ENCODE results near the gene GOLPH3L.

The GOLPH3L gene

DNA sequence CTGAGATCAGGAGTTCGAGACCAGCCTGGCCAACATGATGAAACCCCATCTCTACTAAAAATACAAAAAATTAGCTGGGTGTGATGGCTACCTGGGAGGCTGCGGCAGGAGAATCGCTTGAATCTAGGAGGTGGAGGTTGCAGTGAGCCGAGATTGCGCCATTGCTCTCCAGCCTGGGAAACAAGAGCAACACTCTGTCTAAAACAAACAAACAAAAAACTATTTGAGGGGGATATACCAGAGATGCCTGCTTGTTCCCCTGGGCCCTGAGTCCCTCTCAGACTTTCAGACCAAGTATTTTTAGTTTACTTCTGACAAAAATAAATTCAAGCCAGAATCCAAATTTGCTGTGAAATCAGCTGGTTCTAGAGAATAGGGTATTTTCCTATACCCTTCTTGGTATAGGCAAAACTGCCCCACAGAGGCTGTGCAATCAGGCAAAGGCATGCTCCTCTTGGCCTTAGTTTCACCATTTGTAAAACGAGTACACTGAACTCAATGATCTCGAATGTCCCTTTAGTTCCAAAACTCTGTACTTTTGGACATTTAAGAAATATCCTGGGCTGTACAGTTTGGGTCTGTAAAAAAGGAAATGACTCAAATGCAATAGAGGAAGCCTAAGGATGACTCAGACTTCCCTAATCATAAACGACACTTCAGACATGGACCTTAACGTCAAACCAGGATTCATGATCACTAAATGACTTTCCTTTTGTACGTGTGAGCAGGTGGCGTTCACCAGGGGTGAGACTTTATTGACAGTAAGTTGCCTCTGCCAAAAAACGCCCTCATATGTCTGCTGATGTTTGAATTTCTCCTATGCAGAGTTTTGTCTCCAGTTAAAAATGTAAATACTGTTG is 83.7 kb downstream of the GOLPH3L start:
- TF ChIP-seq ZNF8 (CRISPR knock-in tag; IDR thresholded peaks at IDR 0.05) = no peak
- peak; percentile 91; the same call in 1 of the 2 replicates for TF ChIP-seq TOX (CRISPR knock-in tag; IDR thresholded peaks at IDR 0.05; ENCODE audit: borderline replicate concordance)
- TF ChIP-seq, protein P1, sequence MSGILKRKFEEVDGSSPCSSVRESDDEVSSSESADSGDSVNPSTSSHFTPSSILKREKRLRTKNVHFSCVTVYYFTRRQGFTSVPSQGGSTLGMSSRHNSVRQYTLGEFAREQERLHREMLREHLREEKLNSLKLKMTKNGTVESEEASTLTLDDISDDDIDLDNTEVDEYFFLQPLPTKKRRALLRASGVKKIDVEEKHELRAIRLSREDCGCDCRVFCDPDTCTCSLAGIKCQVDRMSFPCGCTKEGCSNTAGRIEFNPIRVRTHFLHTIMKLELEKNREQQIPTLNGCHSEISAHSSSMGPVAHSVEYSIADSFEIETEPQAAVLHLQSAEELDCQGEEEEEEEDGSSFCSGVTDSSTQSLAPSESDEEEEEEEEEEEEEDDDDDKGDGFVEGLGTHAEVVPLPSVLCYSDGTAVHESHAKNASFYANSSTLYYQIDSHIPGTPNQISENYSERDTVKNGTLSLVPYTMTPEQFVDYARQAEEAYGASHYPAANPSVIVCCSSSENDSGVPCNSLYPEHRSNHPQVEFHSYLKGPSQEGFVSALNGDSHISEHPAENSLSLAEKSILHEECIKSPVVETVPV (CRISPR knock-in tag; IDR thresholded peaks at IDR 0.05) = no peak
- no peak for TF ChIP-seq ZNF565 (CRISPR knock-in tag; conservative IDR thresholded peaks at IDR 0.05; ENCODE audit: low read depth)
- no peak for TF ChIP-seq ISL1 (CRISPR knock-in tag; IDR thresholded peaks at IDR 0.05)
- TF ChIP-seq ZFP3 (CRISPR knock-in tag; IDR thresholded peaks at IDR 0.05) = no peak
- TF ChIP-seq TCF4 (CRISPR knock-in tag; IDR thresholded peaks at IDR 0.05; ENCODE audit: borderline replicate concordance) = no peak
- TF ChIP-seq ZFP30 (CRISPR knock-in tag; IDR thresholded peaks at IDR 0.05) = no peak
- TF ChIP-seq, protein P2, sequence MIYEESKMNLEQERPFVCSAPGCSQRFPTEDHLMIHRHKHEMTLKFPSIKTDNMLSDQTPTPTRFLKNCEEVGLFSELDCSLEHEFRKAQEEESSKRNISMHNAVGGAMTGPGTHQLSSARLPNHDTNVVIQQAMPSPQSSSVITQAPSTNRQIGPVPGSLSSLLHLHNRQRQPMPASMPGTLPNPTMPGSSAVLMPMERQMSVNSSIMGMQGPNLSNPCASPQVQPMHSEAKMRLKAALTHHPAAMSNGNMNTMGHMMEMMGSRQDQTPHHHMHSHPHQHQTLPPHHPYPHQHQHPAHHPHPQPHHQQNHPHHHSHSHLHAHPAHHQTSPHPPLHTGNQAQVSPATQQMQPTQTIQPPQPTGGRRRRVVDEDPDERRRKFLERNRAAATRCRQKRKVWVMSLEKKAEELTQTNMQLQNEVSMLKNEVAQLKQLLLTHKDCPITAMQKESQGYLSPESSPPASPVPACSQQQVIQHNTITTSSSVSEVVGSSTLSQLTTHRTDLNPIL (CRISPR knock-in tag; IDR thresholded peaks at IDR 0.05; ENCODE audit: low read depth) = no peak
- TF ChIP-seq, protein P3, sequence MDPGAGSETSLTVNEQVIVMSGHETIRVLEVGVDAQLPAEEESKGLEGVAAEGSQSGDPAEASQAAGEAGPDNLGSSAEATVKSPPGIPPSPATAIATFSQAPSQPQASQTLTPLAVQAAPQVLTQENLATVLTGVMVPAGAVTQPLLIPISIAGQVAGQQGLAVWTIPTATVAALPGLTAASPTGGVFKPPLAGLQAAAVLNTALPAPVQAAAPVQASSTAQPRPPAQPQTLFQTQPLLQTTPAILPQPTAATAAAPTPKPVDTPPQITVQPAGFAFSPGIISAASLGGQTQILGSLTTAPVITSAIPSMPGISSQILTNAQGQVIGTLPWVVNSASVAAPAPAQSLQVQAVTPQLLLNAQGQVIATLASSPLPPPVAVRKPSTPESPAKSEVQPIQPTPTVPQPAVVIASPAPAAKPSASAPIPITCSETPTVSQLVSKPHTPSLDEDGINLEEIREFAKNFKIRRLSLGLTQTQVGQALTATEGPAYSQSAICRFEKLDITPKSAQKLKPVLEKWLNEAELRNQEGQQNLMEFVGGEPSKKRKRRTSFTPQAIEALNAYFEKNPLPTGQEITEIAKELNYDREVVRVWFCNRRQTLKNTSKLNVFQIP (CRISPR knock-in tag; IDR thresholded peaks at IDR 0.05; ENCODE audit: borderline replicate concordance, low read depth) = peak; percentile 71; the same call in 1 of the 2 replicates
- TF ChIP-seq ZC3H10 (CRISPR knock-in tag; IDR thresholded peaks at IDR 0.05) = peak; percentile 91
- no peak for TF ChIP-seq GLIS3 (CRISPR knock-in tag; IDR thresholded peaks at IDR 0.05)
- TF ChIP-seq, protein P4, sequence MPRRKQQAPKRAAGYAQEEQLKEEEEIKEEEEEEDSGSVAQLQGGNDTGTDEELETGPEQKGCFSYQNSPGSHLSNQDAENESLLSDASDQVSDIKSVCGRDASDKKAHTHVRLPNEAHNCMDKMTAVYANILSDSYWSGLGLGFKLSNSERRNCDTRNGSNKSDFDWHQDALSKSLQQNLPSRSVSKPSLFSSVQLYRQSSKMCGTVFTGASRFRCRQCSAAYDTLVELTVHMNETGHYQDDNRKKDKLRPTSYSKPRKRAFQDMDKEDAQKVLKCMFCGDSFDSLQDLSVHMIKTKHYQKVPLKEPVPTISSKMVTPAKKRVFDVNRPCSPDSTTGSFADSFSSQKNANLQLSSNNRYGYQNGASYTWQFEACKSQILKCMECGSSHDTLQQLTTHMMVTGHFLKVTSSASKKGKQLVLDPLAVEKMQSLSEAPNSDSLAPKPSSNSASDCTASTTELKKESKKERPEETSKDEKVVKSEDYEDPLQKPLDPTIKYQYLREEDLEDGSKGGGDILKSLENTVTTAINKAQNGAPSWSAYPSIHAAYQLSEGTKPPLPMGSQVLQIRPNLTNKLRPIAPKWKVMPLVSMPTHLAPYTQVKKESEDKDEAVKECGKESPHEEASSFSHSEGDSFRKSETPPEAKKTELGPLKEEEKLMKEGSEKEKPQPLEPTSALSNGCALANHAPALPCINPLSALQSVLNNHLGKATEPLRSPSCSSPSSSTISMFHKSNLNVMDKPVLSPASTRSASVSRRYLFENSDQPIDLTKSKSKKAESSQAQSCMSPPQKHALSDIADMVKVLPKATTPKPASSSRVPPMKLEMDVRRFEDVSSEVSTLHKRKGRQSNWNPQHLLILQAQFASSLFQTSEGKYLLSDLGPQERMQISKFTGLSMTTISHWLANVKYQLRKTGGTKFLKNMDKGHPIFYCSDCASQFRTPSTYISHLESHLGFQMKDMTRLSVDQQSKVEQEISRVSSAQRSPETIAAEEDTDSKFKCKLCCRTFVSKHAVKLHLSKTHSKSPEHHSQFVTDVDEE (CRISPR knock-in tag; IDR thresholded peaks at IDR 0.05) = no peak
- TF ChIP-seq RARB (CRISPR knock-in tag; IDR thresholded peaks at IDR 0.05) = no peak
- TF ChIP-seq SNAI2 (CRISPR knock-in tag; IDR thresholded peaks at IDR 0.05) = no peak
- TF ChIP-seq OSR1 (CRISPR knock-in tag; IDR thresholded peaks at IDR 0.05) = no peak
- peak; percentile 72 for ATAC-seq

DNA sequence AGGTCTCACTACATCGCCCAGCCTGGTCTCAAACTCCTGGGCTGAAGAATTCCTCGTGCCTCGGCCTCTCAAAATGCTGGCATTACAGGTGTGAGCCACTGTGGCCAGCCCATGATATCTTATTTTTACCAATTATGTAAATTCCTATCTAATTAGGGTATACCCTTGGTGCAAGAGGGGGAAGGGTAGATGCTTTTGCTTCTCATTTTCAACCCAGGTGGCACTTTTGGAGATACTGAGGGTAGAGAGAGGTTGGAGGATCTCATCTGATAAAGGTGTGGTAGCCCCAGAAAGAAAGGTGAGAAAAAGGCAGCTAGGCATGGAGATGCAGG is 85.0 kb downstream of the GOLPH3L start:
- ATAC-seq = no peak
- no peak for TF ChIP-seq CSDC2 (CRISPR knock-in tag; IDR thresholded peaks at IDR 0.05)
- no peak for TF ChIP-seq GLIS3 (CRISPR knock-in tag; IDR thresholded peaks at IDR 0.05)
- no peak for TF ChIP-seq ZNF8 (CRISPR knock-in tag; IDR thresholded peaks at IDR 0.05)
- no peak for TF ChIP-seq ARNTL (CRISPR knock-in tag; IDR thresholded peaks at IDR 0.05; ENCODE audit: borderline replicate concordance, low read depth)

DNA sequence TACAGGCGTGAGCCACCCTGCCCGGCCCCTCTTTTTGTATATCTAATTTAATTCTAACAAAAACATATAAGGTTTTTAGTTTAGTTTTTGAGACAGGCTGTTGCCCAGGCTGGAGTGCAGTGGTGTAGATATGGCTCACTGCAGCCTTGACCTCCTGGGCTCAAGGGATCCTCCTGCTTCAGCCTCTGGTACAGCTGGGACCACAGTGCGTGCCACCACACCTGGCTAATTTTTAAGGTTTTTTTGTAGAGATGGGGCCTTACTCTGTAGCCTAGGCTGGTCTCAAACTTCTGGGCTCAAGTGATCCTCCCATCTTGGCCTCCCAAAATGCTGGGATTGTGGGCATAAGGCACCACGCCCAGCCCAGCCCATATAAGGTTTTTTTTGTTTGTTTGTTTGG is 86.4 kb downstream of the GOLPH3L start:
- ATAC-seq = no peak
- no peak for TF ChIP-seq ZNF8 (CRISPR knock-in tag; IDR thresholded peaks at IDR 0.05)
- no peak for TF ChIP-seq ISL1 (CRISPR knock-in tag; IDR thresholded peaks at IDR 0.05)
- TF ChIP-seq, protein P2 (CRISPR knock-in tag; IDR thresholded peaks at IDR 0.05; ENCODE audit: low read depth) = no peak
- no peak for TF ChIP-seq ZC3H10 (CRISPR knock-in tag; IDR thresholded peaks at IDR 0.05)
- no peak for TF ChIP-seq ESRRG (CRISPR knock-in tag; IDR thresholded peaks at IDR 0.05)
- TF ChIP-seq OSR1 (CRISPR knock-in tag; IDR thresholded peaks at IDR 0.05) = no peak
- TF ChIP-seq RARB (CRISPR knock-in tag; IDR thresholded peaks at IDR 0.05) = no peak
- no peak for TF ChIP-seq SNAI2 (CRISPR knock-in tag; IDR thresholded peaks at IDR 0.05)
- no peak for TF ChIP-seq TOX (CRISPR knock-in tag; IDR thresholded peaks at IDR 0.05; ENCODE audit: borderline replicate concordance)

All from SK-N-SH treated with all-trans-retinoic acid at 6 μM for 48 hours (cell line).